ENCODE data around the gene TMEM53.

DNA sequence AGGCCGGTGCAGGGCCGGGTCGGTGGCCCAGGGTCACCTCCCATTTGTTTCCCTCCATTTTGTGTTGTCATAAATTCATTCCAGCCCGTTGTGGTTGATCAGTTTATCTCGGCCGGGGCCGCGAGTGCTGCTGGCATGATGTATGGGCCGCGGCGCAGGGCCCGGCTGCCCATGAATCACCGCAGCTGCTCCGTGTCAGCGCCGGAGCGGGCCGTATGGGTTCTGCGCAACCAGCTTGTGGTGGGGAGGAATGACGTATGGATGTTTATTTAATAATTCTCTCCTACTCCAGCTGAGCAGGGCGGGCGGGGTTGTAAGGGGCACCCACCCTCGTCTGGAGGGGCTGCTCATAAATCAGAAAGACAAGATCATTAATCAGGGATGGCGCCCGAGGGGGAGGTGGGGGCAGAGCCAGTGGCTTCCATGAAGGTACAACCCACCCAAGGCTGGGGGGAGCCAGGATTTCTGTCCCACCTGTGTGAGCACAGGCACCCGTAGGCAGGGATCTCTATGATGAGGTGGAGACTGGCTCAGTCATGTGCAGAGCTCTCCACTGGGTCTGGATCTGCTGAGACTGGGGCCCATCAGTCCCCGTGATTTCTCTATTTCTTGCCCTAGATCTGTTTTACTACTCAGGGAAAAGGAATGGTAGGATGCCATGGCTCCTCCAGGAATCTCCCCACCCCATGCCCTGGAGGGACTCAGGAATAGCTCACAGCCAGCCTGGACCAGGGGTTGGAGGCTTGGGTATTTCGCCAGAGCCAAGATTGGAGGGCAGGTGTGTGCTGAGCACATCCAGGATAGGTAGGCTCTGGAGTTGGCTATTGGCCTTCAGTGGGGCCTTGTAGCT is 27.8 kb downstream of the TMEM53 start:
- TF ChIP-seq ZNF121 (tag by site-specific recombination; IDR thresholded peaks at IDR 0.05) (no peak), ZNF221 (tag by site-specific recombination; IDR thresholded peaks at IDR 0.05; ENCODE audit: borderline replicate concordance) (no peak), ZNF23 (tag by site-specific recombination; IDR thresholded peaks at IDR 0.05; ENCODE audit: borderline replicate concordance) (no peak)
- TF ChIP-seq, protein P1, sequence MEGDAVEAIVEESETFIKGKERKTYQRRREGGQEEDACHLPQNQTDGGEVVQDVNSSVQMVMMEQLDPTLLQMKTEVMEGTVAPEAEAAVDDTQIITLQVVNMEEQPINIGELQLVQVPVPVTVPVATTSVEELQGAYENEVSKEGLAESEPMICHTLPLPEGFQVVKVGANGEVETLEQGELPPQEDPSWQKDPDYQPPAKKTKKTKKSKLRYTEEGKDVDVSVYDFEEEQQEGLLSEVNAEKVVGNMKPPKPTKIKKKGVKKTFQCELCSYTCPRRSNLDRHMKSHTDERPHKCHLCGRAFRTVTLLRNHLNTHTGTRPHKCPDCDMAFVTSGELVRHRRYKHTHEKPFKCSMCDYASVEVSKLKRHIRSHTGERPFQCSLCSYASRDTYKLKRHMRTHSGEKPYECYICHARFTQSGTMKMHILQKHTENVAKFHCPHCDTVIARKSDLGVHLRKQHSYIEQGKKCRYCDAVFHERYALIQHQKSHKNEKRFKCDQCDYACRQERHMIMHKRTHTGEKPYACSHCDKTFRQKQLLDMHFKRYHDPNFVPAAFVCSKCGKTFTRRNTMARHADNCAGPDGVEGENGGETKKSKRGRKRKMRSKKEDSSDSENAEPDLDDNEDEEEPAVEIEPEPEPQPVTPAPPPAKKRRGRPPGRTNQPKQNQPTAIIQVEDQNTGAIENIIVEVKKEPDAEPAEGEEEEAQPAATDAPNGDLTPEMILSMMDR (tag by site-specific recombination; IDR thresholded peaks at IDR 0.05): no peak
- TF ChIP-seq, protein P2, sequence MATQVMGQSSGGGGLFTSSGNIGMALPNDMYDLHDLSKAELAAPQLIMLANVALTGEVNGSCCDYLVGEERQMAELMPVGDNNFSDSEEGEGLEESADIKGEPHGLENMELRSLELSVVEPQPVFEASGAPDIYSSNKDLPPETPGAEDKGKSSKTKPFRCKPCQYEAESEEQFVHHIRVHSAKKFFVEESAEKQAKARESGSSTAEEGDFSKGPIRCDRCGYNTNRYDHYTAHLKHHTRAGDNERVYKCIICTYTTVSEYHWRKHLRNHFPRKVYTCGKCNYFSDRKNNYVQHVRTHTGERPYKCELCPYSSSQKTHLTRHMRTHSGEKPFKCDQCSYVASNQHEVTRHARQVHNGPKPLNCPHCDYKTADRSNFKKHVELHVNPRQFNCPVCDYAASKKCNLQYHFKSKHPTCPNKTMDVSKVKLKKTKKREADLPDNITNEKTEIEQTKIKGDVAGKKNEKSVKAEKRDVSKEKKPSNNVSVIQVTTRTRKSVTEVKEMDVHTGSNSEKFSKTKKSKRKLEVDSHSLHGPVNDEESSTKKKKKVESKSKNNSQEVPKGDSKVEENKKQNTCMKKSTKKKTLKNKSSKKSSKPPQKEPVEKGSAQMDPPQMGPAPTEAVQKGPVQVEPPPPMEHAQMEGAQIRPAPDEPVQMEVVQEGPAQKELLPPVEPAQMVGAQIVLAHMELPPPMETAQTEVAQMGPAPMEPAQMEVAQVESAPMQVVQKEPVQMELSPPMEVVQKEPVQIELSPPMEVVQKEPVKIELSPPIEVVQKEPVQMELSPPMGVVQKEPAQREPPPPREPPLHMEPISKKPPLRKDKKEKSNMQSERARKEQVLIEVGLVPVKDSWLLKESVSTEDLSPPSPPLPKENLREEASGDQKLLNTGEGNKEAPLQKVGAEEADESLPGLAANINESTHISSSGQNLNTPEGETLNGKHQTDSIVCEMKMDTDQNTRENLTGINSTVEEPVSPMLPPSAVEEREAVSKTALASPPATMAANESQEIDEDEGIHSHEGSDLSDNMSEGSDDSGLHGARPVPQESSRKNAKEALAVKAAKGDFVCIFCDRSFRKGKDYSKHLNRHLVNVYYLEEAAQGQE (tag by site-specific recombination; IDR thresholded peaks at IDR 0.05): no peak

Measured in HEK293 (cell line).